Neuron (in vitro differentiated cells): ENCODE measurements around the gene CASS4.

Source experiments
- H2AFZ ChIP-seq: one replicate; pipeline ENCODE4 v1.6.1; 2013; ENCODE audit warnings: low read depth, mild to moderate bottlenecking, inconsistent platforms, low read length, moderate library complexity
- H3K27me3 ChIP-seq: one replicate; pipeline ENCODE4 v1.6.1; 2013; ENCODE audit warnings: low read length; ENCODE audit not compliant: insufficient read depth
- H3K36me3 ChIP-seq: one replicate; pipeline ENCODE4 v1.6.1; 2013; ENCODE audit warnings: low read length; ENCODE audit not compliant: insufficient read depth
- H3K4me1 ChIP-seq: one replicate; pipeline ENCODE4 v1.6.1; 2013; ENCODE audit warnings: low read length; ENCODE audit not compliant: insufficient read depth
- H3K4me3 ChIP-seq: 2 replicates; pipeline ENCODE4 v1.5.1; 2013; ENCODE audit warnings: mild to moderate bottlenecking, low read length, moderate library complexity
- H3K9me3 ChIP-seq: one replicate; pipeline ENCODE4 v1.6.1; 2013; ENCODE audit warnings: low read length

The CASS4 gene, protein sequence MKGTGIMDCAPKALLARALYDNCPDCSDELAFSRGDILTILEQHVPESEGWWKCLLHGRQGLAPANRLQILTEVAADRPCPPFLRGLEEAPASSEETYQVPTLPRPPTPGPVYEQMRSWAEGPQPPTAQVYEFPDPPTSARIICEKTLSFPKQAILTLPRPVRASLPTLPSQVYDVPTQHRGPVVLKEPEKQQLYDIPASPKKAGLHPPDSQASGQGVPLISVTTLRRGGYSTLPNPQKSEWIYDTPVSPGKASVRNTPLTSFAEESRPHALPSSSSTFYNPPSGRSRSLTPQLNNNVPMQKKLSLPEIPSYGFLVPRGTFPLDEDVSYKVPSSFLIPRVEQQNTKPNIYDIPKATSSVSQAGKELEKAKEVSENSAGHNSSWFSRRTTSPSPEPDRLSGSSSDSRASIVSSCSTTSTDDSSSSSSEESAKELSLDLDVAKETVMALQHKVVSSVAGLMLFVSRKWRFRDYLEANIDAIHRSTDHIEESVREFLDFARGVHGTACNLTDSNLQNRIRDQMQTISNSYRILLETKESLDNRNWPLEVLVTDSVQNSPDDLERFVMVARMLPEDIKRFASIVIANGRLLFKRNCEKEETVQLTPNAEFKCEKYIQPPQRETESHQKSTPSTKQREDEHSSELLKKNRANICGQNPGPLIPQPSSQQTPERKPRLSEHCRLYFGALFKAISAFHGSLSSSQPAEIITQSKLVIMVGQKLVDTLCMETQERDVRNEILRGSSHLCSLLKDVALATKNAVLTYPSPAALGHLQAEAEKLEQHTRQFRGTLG

DNA sequence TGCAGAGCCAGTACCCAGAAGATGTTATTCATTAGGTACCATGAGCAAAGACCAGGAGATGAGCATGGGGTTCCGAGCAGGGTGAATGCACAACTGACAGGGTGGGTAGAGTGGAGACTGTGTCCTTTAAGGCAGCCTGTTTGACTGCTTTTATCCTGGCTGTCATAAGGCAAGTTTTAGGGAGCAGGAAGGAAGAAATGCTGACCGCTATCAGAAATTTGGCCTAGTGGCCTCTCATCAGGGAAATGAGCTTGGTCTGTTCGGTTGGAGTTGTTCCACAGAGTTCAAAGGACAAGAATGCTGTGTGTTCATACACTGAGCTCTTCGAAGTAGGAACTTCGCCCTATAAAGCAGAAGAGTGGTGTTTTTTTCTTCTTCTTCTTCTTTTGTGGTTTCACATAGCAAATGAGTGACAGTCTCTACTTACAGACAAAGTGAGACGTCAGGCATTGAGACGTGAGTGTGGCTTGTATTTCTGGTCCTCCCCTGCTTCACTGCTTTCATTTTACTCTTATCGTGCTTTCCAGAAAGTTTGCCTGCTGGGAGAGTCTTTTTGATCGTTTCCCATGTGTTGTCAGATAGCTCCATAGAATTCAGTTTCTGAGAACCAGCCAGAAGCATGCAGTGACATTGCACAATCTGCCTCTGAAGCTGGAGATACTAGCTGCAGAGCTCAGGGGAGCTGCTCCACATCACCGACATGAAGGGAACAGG, at the start of gene CASS4:
Gene CASS4, plus strand, starts transcription at position 502 of the 714 bp plus-strand sequence. Its CDS starts 199 bp downstream, at position 701.
- Histone ChIP-seq H3K4me3 (no peak within 1 kb of the TSS), H3K27me3 (no peaks in the 10 kb centered on the region), H3K36me3 (peaks cover 18% of the 10 kb centered on the region), H3K4me1 (no peaks in the 10 kb centered on the region), H3K9me3 (no peaks in the 10 kb centered on the region), H2AFZ (no peak within 1 kb of the TSS)

DNA sequence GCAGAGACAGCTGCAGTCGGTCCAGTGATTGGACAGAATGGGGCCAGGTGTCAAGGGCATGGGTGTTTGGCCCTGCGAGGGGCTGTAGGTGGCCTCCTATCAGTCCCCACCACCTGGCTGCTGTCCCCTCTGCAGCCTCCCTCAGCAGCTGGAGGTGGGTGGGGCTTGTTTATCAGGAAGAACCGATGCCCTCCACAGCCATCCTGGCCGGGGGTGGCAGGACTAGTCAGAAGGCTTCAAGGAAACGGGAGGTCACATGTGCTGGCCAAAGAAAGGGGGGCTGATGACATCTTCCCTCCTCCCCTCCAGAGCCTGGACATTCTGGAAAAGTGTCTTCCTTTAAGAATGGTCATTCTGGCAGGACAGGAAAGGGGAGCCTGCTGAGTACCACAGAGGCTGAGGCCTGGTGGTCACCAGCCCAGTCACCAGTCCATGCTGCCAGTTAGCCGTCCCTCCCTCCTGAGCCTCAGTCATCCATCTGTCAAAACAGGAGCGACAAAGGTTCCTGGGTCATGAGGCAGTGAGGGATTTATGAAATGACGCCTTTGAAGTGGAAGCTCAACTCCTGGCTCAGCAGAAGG, 49.1 kb upstream of the CASS4 start:
- peaks cover 5% of the 10 kb centered on the region for H3K36me3 ChIP-seq
- no peak overlapping the region for H3K4me3 ChIP-seq
- peaks cover 13% of the 10 kb centered on the region for H3K4me1 ChIP-seq
- H3K27me3 ChIP-seq = no peaks in the 10 kb centered on the region
- no peak overlapping the region for H2AFZ ChIP-seq
- H3K9me3 ChIP-seq = no peaks in the 10 kb centered on the region

DNA sequence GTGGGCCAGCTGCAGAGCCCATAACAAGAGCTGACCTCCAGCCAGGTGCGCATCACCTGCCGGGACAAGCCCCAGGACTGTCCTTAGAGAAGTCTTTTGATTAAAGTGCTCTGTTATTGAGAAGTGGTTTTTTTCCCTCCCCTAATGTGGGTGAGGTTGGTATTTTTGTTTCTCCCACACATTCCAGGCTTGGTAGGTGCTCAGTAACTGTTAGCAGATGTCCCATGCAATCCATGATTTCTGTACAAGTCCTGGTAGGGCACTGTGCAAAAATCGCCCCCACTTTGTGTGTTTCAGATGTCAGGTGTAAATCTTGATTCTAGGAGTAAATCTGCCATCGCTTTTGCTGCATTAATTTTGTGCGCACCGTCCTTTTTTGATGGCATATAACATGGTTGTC, 48.6 kb upstream of the CASS4 start:
- Histone ChIP-seq H3K9me3 (no peaks in the 10 kb centered on the region), H3K36me3 (peaks cover 5% of the 10 kb centered on the region), H3K4me3 (no peak overlapping the region), H2AFZ (no peak overlapping the region), H3K4me1 (peaks cover 9% of the 10 kb centered on the region), H3K27me3 (no peaks in the 10 kb centered on the region)

DNA sequence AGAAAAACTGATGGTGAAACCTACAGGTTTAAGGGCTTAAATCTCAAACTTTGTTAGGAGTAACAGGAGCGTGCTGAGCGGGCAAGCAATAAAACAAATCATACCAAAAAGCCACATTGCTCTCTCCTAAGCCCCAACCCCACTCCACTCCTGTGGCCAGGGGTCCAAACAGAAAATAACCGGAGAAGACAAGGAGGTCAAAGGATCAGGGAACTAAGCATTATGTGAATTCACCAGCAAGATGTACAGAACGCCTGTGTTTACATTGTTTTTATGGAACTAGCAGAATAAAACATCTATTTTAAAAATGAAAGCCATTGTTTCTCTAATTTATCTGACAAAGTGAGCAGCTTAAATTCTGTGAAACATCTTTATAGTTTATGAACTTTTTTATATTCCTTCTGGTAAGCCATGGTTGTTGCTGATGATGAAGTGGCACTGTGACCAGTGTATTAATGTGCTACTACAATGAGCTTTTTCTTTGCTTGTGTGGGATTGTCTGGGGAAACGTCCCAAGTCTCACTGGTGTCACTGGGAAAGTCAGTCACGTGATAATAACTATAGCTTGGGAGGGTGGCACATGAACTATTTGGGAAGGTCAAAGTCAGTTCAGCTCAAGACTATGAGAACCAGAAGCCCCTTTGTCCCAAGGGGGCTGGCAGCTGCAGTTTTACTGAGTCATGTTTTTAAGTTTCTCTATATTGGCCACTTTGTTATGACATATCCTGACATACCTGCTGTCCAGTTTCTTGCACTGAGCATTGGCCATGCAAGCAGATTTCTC, 43.5 kb upstream of the CASS4 start:
- Histone ChIP-seq H3K36me3 (peaks cover 45% of the 10 kb centered on the region), H3K9me3 (no peaks in the 10 kb centered on the region), H3K4me3 (no peak overlapping the region), H3K4me1 (peaks cover 5% of the 10 kb centered on the region), H3K27me3 (no peaks in the 10 kb centered on the region), H2AFZ (no peak overlapping the region)

DNA sequence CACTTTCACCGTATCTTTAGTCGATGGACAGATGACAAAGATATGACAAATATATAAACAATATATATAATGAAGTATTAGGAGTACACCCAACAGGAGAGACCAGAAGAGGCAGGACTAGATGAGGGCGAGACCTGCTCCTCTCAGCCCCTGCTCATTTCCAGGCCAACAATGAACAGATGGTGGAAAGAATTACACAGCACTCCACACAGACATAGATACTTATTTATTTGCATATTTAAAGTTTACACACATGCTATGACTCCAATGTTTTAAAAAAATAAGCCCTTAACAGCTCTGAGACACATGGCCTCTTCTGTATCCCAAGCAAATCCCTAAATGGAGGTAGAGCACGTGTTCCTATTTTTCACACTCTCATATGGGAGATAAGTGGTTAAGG, 42.9 kb upstream of the CASS4 start:
- Histone ChIP-seq H3K27me3 (no peaks in the 10 kb centered on the region), H3K36me3 (peaks cover 51% of the 10 kb centered on the region), H3K9me3 (no peaks in the 10 kb centered on the region), H2AFZ (no peak overlapping the region), H3K4me3 (no peak overlapping the region), H3K4me1 (peaks cover 5% of the 10 kb centered on the region)

DNA sequence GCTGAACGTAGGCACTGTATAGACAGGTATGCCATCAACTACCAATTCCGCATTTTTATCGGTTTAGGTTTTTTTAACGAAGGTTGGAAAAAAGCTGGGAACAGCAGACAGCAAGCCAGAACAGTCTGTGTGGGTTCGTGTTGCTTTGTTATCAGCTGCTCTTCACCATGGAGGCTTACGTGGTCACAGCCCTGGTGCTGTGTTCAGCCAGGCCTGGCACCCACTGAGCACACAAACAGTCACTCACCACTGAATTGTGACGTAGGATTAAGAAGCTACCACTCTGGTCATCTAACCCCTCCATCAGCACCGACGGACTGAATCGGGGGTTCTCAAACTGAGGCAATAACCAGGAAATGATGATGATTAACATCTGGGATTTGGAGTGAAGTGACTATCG, 40.1 kb upstream of the CASS4 start:
- no peaks in the 10 kb centered on the region for H3K9me3 ChIP-seq
- no peak overlapping the region for H2AFZ ChIP-seq
- peaks cover 5% of the 10 kb centered on the region for H3K4me1 ChIP-seq
- H3K36me3 ChIP-seq = peaks cover 61% of the 10 kb centered on the region
- H3K4me3 ChIP-seq = no peak overlapping the region
- no peaks in the 10 kb centered on the region for H3K27me3 ChIP-seq

DNA sequence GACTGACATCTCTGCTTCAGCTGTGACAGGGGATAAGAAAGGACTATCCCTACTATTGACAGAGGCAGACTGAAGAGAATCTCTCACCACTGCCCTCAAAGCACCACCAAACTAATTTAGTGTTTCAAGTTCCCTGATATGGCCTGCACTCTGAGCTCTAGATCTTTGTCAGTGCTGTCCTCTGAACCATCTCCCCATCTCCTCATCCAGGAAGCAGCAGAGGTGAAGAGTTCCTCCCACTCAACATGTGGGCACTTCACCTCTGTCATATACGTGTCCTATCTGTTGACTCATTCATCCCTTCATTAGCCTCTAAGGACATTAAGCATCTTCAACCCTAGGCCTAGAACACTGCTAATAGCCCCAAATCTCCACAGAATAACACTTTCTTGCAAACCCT, 39.2 kb upstream of the CASS4 start:
- H3K36me3 ChIP-seq = peaks cover 65% of the 10 kb centered on the region
- H3K9me3 ChIP-seq = no peaks in the 10 kb centered on the region
- peaks cover 5% of the 10 kb centered on the region for H3K4me1 ChIP-seq
- H2AFZ ChIP-seq = no peak overlapping the region
- no peaks in the 10 kb centered on the region for H3K27me3 ChIP-seq
- H3K4me3 ChIP-seq = no peak overlapping the region

DNA sequence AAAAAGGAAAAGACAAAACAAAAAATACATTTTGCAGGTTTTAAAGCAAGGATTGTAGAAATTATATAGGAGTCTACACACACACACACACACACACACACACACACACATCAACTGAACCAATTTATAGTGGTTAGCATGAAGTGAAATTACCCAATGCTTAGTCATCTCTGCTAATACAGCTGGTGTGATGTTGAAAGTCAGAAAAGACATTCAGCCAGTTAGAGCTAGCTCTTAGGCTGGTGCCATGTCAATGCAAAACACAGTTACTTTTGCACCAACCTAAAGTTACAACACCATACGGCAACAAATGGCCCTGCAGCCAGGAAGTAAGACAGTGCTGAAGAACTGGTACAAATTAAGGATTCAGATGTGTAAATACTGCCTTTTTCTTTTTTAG, 38.1 kb upstream of the CASS4 start:
- H3K36me3 ChIP-seq = peaks cover 76% of the 10 kb centered on the region
- H3K9me3 ChIP-seq = no peaks in the 10 kb centered on the region
- H3K4me3 ChIP-seq = no peak overlapping the region
- H3K27me3 ChIP-seq = no peaks in the 10 kb centered on the region
- peaks cover under 1% of the 10 kb centered on the region for H3K4me1 ChIP-seq
- no peak overlapping the region for H2AFZ ChIP-seq

DNA sequence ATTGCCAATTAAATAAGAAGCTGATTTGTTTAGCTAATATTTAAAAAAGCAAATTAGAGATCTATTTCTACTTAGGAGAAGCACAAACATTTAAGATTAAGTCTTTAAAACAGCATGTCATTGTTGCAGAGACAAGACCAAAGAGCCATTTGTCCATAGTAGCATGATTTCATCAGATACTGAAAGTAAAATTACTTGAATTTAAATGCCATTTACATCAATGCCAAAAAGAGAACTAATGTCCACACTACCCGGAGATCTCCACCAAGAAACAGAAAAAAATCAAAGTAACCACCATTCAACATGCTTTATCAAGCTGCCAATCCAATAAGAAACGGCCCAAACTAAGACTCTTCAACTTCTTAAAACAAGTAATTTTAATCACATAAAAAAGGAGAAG, 35.7 kb upstream of the CASS4 start:
- Histone ChIP-seq H3K27me3 (no peaks in the 10 kb centered on the region), H3K4me3 (no peak overlapping the region), H2AFZ (no peak overlapping the region), H3K9me3 (no peaks in the 10 kb centered on the region), H3K36me3 (peaks cover 73% of the 10 kb centered on the region), H3K4me1 (no peaks in the 10 kb centered on the region)

DNA sequence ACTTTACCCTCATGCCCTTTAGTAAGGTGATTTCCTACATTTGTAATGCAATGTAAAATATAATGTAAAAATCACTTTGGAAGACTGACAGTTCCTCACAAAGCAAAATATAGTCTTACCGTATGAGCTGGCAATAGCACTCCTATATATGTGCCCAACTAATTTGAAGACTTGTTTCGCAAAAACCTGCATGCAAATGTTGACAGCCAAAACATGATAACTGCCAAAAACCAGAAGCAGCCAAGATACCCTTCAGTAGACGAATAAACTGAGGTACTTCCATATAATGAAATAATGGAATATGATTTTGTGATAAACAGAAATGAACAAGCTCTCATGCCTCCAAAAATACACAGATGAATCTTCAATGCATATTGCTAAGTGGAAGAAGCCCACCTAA, 33.7 kb upstream of the CASS4 start:
- no peaks in the 10 kb centered on the region for H3K27me3 ChIP-seq
- no peak overlapping the region for H2AFZ ChIP-seq
- no peaks in the 10 kb centered on the region for H3K4me1 ChIP-seq
- H3K4me3 ChIP-seq = no peak overlapping the region
- peaks cover 69% of the 10 kb centered on the region for H3K36me3 ChIP-seq
- no peaks in the 10 kb centered on the region for H3K9me3 ChIP-seq

DNA sequence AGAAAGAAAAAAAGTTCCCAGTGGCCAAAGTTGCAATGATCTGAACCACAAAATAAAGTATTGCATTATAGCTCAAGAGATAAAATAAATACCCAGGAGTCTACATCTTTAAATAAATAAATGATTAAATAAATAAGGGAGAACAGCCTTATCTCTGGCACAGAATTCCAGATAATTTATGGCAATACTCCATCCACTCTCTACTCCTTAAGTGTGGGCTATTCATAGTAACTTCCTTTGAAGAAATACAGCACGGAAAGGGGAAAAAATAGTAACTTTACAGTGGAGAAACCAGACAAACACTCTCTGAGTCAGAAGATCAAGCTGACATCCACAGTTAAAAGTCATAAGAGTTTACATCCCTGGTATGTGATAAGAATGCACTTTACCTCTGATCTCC, 31.7 kb upstream of the CASS4 start:
- Histone ChIP-seq H3K4me1 (no peaks in the 10 kb centered on the region), H3K36me3 (peaks cover 70% of the 10 kb centered on the region), H3K4me3 (no peak overlapping the region), H3K27me3 (no peaks in the 10 kb centered on the region), H2AFZ (no peak overlapping the region), H3K9me3 (no peaks in the 10 kb centered on the region)

DNA sequence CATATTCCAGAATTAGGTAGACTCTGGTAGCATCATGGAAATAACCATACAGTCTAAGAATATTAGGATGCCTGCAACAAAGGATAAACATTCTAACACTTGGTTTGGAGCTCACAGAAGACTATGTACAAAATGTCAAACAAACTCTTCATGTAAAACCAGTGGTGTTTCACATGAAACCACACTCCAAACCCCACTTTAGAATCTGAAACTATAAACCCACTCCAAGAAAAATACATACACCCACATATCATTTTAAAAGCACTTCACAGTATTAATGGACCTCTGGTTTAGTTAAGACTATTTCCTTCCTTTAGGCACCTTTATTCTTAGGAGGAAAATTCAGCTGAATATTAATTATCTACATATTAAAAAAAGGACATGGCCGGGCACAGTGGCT, 30.6 kb upstream of the CASS4 start:
- peaks cover 71% of the 10 kb centered on the region for H3K36me3 ChIP-seq
- no peaks in the 10 kb centered on the region for H3K27me3 ChIP-seq
- no peak overlapping the region for H2AFZ ChIP-seq
- H3K4me1 ChIP-seq = no peaks in the 10 kb centered on the region
- H3K9me3 ChIP-seq = no peaks in the 10 kb centered on the region
- H3K4me3 ChIP-seq = no peak overlapping the region
